ENCODE measurements around the gene PPP2R1B.
"Not testable (repeated sequence)": the region's sequence is repeated elsewhere in the genome, so short reads cannot be mapped to it uniquely, and the experiment has no call there.

Gene PPP2R1B

GRCh38 chr11:111724615-111725129 lies 41.5 kb downstream of the PPP2R1B start:
- DNase-seq = no peak

DNA sequence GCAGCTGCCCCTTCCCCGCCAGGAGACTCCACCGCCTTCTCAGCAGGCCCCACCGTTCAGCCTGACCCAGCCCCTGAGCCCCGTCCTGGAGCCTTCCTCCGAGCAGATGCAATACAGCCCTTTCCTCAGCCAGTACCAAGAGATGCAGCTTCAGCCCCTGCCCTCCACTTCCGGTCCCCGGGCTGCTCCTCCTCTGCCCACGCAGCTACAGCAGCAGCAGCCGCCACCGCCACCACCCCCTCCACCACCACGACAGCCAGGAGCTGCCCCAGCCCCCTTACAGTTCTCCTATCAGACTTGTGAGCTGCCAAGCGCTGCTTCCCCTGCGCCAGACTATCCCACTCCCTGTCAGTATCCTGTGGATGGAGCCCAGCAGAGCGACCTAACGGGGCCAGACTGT lies 42.6 kb downstream of the PPP2R1B start:
- DNase-seq = no peak

GRCh38 chr11:111722501-111722900 lies 43.7 kb downstream of the PPP2R1B start:
- DNase-seq = no peak

DNA sequence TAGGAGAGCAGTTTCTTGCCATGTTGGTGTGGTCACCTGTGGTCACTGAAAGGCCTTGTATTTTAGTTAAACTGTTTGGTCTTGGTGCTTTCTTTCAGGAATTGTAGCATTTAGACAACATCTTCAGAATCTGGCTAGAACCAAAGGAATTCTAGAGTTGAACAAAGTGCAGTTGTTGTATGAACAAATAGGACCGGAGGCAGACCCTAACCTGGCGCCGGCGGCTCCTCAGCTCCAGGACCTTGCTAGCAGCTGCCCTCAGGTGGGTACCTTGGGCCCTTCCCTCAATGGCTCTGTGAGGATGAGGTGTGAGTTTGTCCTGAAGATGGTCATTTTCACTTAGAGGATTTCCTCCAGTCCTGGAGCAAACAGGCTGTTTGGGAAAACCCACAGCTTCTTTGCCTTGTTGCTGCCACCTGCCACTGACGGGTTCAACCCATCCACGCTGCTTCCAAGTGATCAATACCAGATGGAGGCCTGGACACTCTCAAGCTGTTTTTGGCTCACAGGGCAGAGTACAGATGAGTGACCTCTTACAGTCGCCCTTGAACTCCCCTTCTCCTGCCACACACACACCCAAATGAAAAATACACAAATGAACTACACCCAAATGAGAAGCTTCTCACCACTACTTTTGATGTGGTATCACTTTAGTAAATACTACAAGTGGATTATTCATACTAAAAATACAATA lies 45.2 kb downstream of the PPP2R1B start:
- DNase-seq = no peak

GRCh38 chr11:111719379-111719778 lies 46.8 kb downstream of the PPP2R1B start:
- no peak for DNase-seq

DNA sequence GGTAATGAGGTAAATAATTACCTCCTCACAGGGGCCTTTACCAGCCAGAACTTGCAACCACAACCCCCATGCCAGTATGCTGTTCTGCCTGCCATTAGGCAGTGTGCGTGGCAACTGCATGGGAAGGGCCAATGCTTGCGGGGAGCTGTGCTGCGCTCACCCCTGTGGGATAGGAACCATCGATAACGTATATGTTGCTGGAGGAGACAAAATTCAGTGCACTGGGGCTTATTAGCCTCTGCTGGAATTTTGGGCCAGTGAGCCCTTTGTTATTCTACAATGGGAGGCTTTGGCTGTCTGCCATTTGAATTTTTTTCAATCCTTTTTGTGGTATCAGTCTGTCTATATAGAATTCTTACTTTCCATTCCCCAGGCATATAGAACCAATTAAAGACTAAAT lies 47.3 kb downstream of the PPP2R1B start:
- DNase-seq = no peak

DNA sequence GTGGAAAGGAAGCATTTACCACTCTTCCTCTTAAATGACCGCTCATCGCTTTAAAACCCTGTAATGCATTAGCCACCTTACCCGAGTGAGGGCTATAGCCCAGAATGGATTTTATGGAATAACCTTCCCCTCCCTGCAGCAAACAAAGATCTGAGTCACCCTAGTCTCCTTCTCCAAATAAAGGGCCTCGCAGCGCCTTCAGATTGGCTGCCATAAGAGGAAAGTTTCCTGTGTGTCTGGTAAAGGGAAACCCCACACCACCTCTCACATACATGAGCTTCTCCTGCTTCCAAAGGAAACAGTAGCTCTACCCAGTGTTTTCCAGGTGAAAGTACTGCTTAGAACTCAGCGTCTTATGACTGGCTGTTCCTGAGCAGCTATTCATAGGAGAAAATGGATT lies 47.8 kb downstream of the PPP2R1B start:
- no peak for DNase-seq

DNA sequence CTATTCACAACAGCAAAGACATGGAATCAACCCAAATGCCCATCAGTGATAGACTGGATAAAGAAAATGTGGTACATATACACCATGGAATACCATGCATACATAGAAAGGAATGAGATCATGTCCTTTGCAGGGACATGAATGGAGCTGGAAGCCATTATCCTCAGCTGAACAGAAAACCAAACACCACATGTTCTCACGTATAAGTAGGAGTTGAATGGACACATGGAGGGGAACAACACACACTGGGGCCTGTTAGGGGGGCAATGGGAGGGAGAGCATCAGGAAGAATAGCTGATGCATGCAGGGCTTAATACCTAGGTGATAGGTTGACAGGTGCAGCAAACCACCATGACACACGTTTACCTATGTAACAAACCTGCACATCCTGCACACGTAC lies 48.5 kb downstream of the PPP2R1B start:
- DNase-seq = not testable (repeated sequence)

DNA sequence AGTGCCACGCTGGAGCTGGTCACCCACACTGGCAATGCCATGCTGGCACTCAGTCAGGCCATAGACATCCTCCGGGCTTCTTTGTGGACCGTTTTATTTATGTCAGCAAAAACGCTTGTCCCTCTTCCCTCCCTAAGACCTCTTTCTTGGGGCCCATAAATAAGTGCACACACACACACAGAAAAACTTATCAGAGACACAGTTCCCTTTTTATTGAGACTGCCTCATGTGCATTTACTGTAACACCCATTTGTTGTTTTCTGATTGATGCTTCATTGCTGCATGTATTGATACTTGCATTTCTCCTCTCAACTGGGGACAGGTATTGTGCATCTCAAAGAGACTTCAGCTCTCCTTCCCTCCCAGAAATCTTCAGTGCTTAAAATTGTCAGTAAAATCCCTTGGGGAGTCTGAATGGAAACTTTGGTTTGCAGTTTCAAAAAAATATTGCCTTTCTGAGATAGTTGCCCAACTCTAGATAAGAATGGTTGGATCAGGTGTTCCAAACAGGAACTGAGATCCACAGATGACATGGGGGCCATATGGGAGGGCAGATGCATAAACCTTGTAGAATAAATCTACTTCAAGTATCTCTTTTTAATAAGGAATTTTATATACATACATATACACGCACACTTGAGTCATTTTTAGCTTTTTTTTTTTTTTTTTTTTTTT lies 50.9 kb downstream of the PPP2R1B start:
- DNase-seq = no peak

- DNase-seq = no peak
These were observed 51.7 kb downstream of the PPP2R1B start for GRCh38 chr11:111714522-111714921.

DNA sequence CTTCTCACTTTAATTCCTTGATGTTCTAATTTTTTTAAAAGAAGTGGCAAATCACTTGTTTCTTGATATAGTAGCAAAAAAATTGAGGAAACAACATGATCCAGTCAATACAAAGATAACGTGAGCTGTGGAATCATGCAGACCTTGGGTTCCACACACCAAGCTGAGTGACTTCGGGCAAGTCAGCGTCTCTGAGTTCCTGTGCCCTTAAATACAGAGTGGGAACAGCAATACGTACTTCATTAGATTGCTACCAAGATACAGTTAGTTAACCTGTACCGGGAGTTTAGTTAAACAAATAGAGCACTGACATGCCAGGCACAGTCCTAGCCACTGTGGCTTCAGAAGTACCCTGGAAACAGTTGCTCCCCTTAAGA lies 58.5 kb downstream of the PPP2R1B start:
- no peak for DNase-seq

- DNase-seq = no peak
These were observed 59.0 kb downstream of the PPP2R1B start for GRCh38 chr11:111707039-111707690.

GRCh38 chr11:111703576-111703975 lies 62.6 kb downstream of the PPP2R1B start:
- no peak for DNase-seq

GRCh38 chr11:111702623-111703022 lies 63.6 kb downstream of the PPP2R1B start:
- DNase-seq = no peak

- DNase-seq = no peak
These were observed 66.0 kb downstream of the PPP2R1B start for GRCh38 chr11:111700162-111700561.

DNA sequence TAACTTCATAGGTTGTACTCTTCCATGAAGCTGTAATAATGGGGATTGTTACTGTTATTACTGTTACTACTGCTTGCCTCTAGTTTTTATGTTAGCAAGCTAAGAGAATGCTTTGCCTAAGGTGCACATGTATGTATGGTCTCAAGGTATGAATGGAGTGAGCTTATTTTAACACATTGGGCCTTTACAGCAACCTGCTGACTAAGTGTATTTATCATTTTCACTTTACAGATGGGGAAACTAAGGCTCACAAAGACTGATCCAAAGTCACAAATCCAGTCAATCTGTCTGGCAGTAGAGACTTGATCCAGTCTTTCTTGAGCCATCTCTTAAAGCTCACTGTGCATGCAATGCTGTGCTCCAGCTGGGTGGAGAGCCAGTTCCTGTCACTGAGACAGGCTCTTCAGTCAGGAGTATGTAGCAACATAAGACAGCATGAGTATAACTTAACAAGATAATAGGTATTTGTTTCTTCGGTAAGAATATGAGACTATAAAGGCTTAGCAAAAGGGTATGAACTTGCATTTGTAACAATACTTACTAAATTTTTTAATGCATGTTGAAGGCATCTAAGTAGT lies 66.5 kb downstream of the PPP2R1B start:
- no peak for DNase-seq

DNA sequence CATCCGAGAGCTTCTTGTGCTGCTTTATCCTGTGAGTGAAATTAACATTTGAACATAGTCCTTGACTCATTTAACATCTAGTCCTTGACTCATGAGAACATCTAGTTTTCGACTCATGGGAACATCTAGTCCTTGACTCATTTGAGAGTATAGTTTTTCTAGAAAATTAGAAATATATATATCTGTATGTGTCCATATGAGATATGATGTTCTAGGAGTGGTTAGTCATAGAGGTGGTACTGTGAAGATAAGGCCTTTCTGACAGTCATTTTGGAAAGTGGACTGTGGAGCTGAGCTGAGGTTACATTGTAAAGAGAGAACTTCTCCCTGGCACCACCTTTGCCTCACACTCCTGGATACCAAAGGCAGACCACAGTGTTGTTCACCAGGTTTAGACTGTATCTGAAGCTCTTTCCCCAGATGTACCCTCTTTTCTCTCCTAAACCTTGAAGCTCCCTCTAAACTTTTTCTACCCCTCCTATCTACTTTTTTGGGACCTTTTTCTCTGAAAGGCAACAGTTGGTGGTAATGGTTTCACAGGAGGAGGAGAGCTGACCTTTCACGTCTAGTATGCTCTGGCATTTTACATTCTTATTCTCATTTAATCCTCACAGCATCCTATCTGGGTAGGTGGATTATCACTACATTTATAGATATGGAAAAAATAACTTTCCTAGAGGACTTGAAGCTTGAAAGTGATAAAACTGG lies 67.2 kb downstream of the PPP2R1B start:
- DNase-seq = no peak

DNA sequence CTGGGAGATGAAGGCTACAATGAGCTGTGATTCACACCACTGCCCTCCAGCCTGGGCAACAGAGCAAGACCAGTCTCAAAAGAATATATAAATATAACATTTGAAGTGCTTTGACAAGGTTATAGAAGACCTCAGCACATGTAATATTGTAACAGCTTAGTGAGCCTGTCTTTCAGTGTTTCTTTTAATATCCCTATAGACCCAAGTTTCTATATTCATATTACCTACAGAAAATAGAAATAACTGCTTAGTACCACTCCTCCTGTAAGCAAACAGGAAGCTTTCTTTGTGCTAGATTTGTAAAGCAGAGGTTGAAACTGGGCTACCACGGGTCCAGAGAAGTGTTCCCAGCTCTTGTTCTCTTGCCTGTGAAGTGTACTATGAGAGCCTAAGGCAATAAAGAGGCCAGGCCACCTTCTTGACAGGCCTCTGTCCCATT lies 68.2 kb downstream of the PPP2R1B start:
- DNase-seq = no peak

- no peak for DNase-seq
These were observed 69.6 kb downstream of the PPP2R1B start for GRCh38 chr11:111696556-111696955.

GRCh38 chr11:111694851-111695250 lies 71.3 kb downstream of the PPP2R1B start:
- no peak for DNase-seq

- DNase-seq = no peak
These were observed 72.8 kb downstream of the PPP2R1B start for GRCh38 chr11:111693224-111693937.

DNA sequence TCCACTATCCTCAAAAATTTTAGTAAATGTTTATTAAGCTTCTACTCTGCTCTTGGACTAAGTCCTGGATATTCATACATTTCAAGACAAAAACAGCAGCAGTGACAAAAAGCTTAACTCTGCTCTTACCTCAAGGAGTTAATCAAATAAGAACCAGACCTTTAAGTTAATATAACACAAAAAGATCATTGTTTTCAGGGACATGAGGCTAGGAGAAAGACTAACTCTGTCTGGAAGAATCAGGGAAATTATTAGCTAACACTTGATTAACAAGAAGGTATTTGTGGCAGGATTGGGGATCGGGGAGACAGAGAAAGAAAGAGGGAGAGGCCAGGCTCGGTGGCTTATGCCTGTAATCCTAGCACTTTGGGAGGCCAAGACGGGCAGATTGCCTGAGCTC lies 74.4 kb downstream of the PPP2R1B start:
- no peak for DNase-seq

Data from activated CD4-positive, alpha-beta T cell treated with anti-CD3 and anti-CD28 coated beads, Interleukin-2, Interleukin-6, amounts not matched to agents 100 ng/mL and 50 ng/mL, durations not matched to agents 16 hours and 8 hours (primary cell).